ENCODE measurements around the gene HES5. TPM values are rescaled to one million over a fixed set of nuclear protein-coding genes. Genes with fewer than 3 reads are reported as not detected.
A peak's percentile ranks its signal among the peaks of the same experiment; 100 is the strongest.

Gene HES5
- total RNA-seq, 2 experiments from 2014 or later = not detected

GRCh38 chr1:2527556-2527860 lies 2.6 kb downstream of the HES5 start:
- TF ChIP-seq CTCF (conservative IDR thresholded peaks at IDR 0.05; ENCODE audit: low read length) = no peak
- TF ChIP-seq EZH2phosphoT487 (IDR thresholded peaks at IDR 0.05; ENCODE audit: borderline replicate concordance, low read depth, low read length) = no peak
- intact Hi-C loops (cut with micrococcal nuclease; ENCODE audit: unreplicated experiment) = loop anchor here (2.0 kb wide), 1 partner anchor 27 kb away; no protein-coding TSS in a partner anchor
- no peak overlapping the region for H3K4me2 ChIP-seq (ENCODE audit: low read length)
- no peak overlapping the region for H3K4me3 ChIP-seq (ENCODE audit: low read depth, low read length, poor library complexity, severe bottlenecking)
- H3K36me3 ChIP-seq (ENCODE audit: insufficient read depth, low read length) = no peaks in the 10 kb centered on the region
- no peaks in the 10 kb centered on the region for H3K9me3 ChIP-seq (ENCODE audit: low read length)
- BruUV-seq (replicated peaks) = no TSS peak
- H4K20me1 ChIP-seq (ENCODE audit: insufficient read depth, low read length) = peaks cover 13% of the 10 kb centered on the region
- ChIA-PET CTCF (ENCODE audit: unreplicated experiment) (no interaction called here), POLR2A (no interaction called here)
- H3K27ac ChIP-seq (ENCODE audit: low read depth, low read length, poor library complexity, severe bottlenecking) = no peak overlapping the region
- H2AFZ ChIP-seq (ENCODE audit: low read length) = no peak overlapping the region
- H3K9me2 ChIP-seq (ENCODE audit: insufficient read depth, low read length) = no peaks in the 10 kb centered on the region
- H3K4me1 ChIP-seq (ENCODE audit: insufficient read depth, low read length, poor library complexity, severe bottlenecking) = peaks cover 26% of the 10 kb centered on the region
- H3K79me2 ChIP-seq (ENCODE audit: insufficient read depth, low read depth, low read length) = peaks cover 35% of the 10 kb centered on the region
- no peak for DNase-seq (ENCODE audit: low spot score)

DNA sequence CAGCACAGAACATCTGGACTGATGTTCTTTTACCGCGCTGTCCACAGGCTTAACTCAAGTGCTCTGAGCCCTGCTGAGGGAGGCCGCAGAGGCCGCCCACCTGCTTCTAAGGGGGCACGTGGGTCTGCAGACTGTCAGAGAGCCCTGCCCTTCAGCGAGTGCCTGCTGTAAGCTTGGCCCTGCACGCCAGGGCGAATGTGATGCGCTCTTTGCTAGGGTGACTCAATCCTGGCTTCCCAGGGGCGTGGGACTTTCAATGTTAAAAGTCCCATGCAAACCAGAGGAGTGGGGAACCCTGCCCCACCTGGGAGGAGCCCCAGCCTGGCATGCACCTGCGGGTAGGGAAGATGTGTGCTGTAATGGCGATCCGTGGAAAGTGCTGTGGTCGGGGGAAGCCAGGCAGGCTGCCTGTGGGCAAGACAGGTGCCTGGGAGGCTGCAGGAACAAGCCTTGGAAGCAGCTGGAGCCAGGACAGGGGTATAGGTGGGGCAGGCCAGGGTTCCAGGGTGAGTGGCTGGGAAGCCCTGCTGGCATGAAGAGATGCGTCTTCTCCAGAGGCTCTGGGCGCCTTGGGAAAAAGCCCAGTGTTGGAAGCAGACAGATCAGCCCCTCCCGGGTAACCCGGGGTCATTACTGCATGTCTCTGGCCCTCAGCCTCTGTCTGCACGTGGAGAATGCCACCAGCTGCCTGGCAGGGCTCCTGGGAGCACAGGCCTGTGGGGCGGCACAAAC lies 3.1 kb downstream of the HES5 start:
- CTCF ChIA-PET (ENCODE audit: unreplicated experiment) = interaction anchor here (1.0 kb wide), 1 partner anchor 12 kb away, joined by 7 read pairs; no protein-coding TSS in a partner anchor

More for the DNA sequence above, 3.1 kb downstream of the HES5 start:
- Histone ChIP-seq H3K4me1 (ENCODE audit: insufficient read depth, low read length, poor library complexity, severe bottlenecking) (peaks cover 26% of the 10 kb centered on the region), H3K4me3 (ENCODE audit: low read depth, low read length, poor library complexity, severe bottlenecking) (peak overlapping the region; percentile 100), H4K20me1 (ENCODE audit: insufficient read depth, low read length) (peaks cover 13% of the 10 kb centered on the region), H2AFZ (ENCODE audit: low read length) (no peak overlapping the region; the same call in 1 of the 2 replicates), H3K79me2 (ENCODE audit: insufficient read depth, low read depth, low read length) (peaks cover 40% of the 10 kb centered on the region), H3K9me2 (ENCODE audit: insufficient read depth, low read length) (no peaks in the 10 kb centered on the region), H3K27ac (ENCODE audit: low read depth, low read length, poor library complexity, severe bottlenecking) (no peak overlapping the region), H3K9me3 (ENCODE audit: low read length) (no peaks in the 10 kb centered on the region), H3K4me2 (ENCODE audit: low read length) (peak overlapping the region; percentile 63), H3K36me3 (ENCODE audit: insufficient read depth, low read length) (no peaks in the 10 kb centered on the region)
- no peak for TF ChIP-seq CTCF (conservative IDR thresholded peaks at IDR 0.05; ENCODE audit: low read length)
- no peak for TF ChIP-seq EZH2phosphoT487 (IDR thresholded peaks at IDR 0.05; ENCODE audit: borderline replicate concordance, low read depth, low read length)
- no peak for DNase-seq (ENCODE audit: low spot score)
- POLR2A ChIA-PET = interaction anchor here (1.0 to 1.1 kb wide), 2 partner anchors 18 to 33 kb away, joined by 6 to 11 read pairs; no protein-coding TSS in a partner anchor
- intact Hi-C loops (cut with micrococcal nuclease; ENCODE audit: unreplicated experiment) = loop anchor here (1.0 to 2.0 kb wide), 3 partner anchors 20 to 113 kb away; no protein-coding TSS in a partner anchor
- BruUV-seq (replicated peaks) = no TSS peak
